AG10803 (cell line): ENCODE data around the gene RRP1B.
"Not testable (repeated sequence)": the region's sequence is repeated elsewhere in the genome, so short reads cannot be mapped to it uniquely, and the experiment has no call there.

Experiments used
- DNase-seq: peaks from one replicate; pipeline ENCODE4 v3.0.0; 2010; ENCODE audit warnings: low read depth
- H3K4me3 ChIP-seq: 2 replicates; pipeline ENCODE4 v1.5.1; 2011; ENCODE audit warnings: mild to moderate bottlenecking, low read length, control low read depth
- CTCF ChIP-seq: conservative IDR thresholded peaks from 2 replicates; pipeline ENCODE4 v1.5.1; 2011; ENCODE audit warnings: mild to moderate bottlenecking, low read length, control low read depth, inconsistent platforms

Gene RRP1B

DNA sequence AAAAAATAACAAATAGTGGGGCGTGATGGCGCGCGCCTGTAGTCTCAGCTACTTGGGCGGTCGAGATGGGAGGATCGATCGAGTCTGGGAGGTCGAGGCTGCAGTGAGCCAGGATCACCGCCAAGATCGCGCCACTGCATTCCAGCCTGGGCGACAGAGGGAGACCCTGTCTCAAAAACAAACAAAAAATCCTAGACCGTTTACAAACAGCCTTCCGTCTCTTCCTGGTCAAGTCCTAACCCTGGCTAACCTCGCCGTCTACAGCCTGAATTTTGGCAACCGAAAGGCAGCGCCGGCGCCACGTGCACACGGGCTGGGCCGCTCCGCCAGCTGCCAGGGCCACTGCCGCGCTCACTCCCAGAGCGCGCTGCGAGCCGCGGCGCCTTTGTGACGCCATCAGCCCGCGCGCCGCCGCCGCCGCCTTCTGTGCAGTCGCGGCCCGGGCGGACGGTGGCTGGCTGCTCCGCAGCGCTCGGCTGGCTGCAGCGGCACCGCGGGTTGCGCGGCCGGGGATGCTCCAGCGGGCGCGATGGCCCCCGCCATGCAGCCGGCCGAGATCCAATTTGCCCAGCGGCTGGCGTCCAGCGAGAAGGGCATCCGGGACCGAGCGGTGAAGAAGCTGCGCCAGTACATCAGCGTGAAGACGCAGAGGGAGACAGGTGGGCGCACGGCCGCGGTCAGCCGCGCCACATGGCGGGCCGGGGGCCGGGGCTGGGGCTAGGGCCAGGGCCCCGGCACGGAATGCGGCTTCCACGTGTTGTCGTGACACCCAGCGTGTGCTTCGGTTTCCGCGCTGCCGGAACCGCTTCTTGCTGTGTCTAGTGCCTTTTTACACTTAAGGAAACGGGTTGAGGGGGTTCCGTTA is at the start of gene RRP1B, which contains the start of gene HSF2BP:
TSS of gene RRP1B (plus strand) at position 425 of the 865 bp plus-strand sequence. CDS start at position 530, 105 bp downstream.
TSS of gene HSF2BP (minus strand) at position 353 of the 865 bp plus-strand sequence. CDS start 1,392 bp downstream, outside the sequence.
- no peak for TF ChIP-seq CTCF
- DNase-seq: peak; percentile 82
- peak within 1 kb of the TSS; percentile 82 for H3K4me3 ChIP-seq

DNA sequence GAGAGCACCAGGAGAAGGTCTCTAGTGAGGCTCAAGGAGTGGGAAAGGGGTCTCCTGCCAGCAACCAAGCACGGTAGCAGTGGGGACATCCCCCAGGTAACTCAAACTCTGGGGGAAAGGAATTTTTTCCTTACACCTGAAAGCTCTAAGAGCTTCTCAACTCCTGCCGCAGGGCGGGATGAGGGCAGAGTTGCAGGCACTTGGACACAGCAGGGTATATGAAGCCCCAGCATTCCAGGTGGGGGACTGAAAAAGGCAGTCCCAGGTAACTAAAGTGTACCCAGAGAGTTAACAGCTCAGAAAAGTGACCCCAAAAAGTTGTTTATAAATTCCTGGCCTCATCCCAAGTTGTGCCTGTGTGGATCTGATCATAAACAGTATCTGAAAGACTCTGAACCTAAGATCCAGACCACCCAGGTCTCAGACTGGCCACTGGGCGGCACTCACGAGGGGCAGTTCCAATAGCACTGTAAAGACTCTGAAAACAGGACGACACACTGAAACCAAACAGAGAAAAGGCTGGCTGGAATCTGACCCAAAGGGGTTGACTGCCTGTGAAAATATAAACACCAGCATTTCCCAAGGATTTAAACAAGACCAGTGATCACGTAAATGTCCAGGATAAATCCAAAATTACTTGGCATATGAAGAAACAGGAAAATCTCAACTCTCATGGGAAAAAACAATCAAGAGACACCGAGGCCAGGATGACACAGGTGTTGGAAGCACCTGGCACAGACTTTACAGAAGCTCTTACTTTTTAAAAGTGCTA is 47.6 kb upstream of the RRP1B start:
- peak; percentile 46 for DNase-seq
- no peak overlapping the region for H3K4me3 ChIP-seq
- TF ChIP-seq CTCF: peak; percentile 78

GRCh38 chr21:43613755-43614638 is 45.4 kb upstream of the RRP1B start:
- no peak overlapping the region for H3K4me3 ChIP-seq
- TF ChIP-seq CTCF: no peak
- DNase-seq: peak; percentile 67

- H3K4me3 ChIP-seq: no peak overlapping the region
- no peak for TF ChIP-seq CTCF
- no peak for DNase-seq
These were observed 44.5 kb upstream of the RRP1B start for GRCh38 chr21:43614839-43615238.

DNA sequence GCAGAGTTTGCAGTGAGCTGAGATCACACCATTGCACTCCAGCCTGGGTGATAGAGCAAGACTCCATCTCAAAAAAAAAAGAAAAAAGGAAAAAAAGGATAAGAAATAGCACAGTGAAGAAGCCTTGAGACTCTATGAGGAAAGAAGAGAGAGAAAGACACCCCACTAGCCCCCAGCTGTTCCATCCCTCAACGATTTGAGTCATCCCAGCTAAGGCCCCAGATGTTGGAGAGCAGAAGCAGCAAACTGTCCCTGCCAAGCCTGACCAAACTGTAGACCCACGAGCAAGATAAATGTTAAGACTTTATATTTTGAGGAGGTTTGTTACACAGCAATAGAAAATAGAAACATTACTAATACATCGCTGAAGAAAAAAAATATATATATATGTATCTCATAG is 42.5 kb upstream of the RRP1B start:
- not testable (repeated sequence) for DNase-seq, H3K4me3 ChIP-seq

- DNase-seq: no peak
- H3K4me3 ChIP-seq: no peak overlapping the region
- no peak for TF ChIP-seq CTCF
These were observed 40.4 kb upstream of the RRP1B start for GRCh38 chr21:43618940-43619339.

DNA sequence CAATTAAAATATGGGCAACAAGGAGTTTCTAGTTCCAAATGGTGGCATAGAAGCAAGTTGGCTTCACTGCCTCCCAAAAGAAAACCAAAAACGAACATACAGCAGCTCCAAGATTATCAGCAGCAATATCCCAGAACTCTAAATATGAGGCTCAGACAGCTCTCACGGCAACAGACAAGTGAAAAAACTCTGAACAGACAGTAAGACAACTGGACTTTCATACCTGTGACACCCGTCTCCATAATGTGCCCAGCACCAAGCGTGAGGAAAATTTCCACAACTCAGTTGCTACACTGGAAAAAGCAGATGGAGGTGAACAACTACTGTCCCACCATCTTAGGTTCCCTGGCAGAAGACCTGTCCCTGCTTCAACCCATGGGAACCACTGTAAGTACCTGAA is 40.0 kb upstream of the RRP1B start:
- no peak overlapping the region for H3K4me3 ChIP-seq
- no peak for TF ChIP-seq CTCF
- DNase-seq: no peak
